Activated CD4-positive, alpha-beta T cell treated with anti-CD3 and anti-CD28 coated beads, Interleukin-2, amount 50 U/mL, for 1 hour (primary cell): ENCODE results near the gene CDIP1.
A peak's percentile ranks its signal among the peaks of the same experiment; 100 is the strongest.

Experiments
- DNase-seq: peaks from one replicate; pipeline ENCODE4 v3.0.0-alpha.2; 2020

The CDIP1 gene

GRCh38 chr16:4537376-4538343, 913 bp downstream of the CDIP1 start:
- no peak for DNase-seq

GRCh38 chr16:4536391-4537106, 2.0 kb downstream of the CDIP1 start:
- no peak for DNase-seq

DNA sequence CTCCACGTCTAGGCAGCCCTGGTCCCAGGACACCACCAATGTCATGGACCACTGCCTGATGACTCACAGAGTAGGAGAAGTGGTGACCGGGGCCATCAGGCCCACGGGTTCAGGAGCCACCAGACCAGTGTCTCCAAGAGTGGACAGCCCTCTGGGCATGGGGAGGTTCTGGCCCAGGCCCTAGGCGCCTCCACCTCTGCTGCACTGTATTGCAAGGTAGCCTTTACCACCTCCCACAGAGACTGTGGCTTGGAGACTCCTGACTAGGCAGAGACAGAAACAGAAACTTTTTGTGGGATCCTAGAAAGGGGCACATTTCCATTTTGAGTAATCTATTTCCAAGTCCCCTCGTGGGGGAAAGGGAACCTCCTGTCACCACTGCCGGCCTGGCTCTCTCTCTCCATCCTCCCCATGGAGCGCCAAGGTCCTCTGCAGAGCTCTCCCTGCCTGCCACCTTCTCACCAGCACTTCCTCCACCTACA, 2.9 kb downstream of the CDIP1 start:
- no peak for DNase-seq

DNA sequence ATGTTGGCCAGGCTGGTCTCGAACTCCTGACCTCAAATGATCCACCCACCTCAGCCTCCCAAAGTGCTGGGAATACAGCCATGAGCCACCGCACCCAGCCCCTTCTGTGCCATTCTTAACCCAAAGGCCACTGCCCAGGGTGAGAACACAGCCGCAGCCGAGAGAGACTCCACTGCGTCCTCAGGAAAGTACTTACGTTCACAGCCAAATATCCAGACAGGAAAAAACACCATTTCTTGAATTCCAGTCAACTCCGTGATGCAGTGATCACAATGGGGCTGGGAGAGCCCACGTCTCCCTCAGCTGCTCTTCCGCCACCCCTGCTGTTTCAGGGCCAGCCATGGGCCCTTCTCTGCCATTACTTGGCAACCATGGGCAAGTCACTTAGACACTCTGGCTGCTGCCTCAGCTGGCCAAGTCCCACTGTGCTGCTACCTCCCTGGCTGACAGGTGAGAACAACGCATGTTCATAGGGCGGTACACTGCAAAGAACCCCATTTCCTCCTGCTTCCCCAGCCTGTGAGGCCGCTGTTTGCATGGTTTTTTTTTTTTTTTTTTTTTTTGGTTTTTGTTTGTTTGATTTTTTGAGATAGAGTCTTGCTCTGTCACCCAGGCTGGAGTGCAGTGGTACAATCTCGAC, 4.3 kb downstream of the CDIP1 start:
- peak; percentile 16 for DNase-seq

GRCh38 chr16:4533490-4533889, 5.1 kb downstream of the CDIP1 start:
- no peak for DNase-seq

- DNase-seq: no peak
These were observed 6.3 kb downstream of the CDIP1 start for GRCh38 chr16:4532238-4532637.

DNA sequence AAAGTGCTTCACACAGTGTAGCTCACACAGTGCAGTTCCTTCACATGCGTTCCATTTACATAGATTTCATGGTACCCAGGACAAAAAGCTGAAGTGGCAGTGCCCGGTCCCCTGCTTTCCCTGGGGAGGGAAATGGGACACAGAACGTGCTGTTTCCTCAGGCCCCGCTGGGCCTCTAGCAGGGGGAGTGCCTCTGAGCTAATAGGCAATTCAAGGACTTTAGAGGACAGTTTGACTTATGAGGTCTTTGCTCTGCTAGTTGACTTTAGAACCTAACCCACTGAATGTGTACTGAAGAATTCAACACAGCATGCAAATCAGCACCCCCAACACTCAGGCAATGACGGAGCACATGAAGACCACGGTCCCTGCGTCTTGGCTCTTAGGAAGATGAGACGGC, 6.8 kb downstream of the CDIP1 start:
- DNase-seq: no peak

- no peak for DNase-seq
These were observed 9.2 kb downstream of the CDIP1 start for GRCh38 chr16:4529085-4530060.

DNA sequence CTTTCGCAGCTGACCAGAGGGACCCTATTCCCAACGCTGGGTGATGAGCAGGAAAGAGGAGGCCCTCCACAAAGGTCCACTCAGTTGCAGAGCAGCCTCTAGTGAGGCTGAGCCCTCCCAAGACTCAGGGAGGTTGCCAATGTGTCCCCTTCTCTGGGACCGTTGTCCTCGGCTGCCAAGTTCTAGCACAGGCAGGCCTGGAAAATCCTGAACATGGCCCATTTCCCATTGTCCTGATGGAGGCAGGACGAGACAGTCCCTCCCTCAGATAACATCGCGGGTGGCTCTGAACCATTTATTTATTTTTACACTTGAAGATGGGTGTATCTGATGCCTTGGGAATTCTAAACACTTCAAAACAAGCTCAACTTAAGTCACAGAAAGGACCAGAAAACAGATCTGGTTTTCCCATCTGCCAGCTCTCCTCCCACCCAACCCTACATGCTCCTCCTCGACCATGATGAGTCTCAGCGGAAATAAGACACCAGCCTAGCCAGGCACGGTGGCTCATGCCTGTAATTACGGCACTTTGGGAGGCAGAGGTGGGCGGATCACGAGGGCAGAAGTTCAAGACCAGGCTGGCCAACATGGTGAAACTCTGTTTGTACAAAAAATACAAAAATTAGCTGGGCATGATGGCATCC, 12.8 kb downstream of the CDIP1 start:
- no peak for DNase-seq

DNA sequence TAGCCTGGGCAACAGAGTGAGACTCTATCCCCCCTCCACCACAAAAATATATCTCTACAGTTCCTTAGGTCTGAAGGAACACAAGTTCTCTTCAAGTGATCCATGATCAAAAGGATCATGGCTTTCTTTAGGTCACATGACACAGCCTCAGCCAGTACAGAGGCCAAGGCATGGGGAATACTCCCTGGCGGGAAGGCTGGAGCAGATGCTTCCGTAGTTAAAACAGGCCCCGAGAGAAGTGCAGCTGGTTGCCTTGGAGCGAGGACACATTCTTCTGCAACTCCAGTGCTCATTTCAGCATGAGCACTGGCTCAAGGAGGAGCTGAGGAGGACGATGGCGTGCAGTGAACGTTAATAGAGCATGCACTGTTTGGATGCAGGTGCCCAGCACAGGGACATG, 13.5 kb downstream of the CDIP1 start:
- DNase-seq: no peak

DNA sequence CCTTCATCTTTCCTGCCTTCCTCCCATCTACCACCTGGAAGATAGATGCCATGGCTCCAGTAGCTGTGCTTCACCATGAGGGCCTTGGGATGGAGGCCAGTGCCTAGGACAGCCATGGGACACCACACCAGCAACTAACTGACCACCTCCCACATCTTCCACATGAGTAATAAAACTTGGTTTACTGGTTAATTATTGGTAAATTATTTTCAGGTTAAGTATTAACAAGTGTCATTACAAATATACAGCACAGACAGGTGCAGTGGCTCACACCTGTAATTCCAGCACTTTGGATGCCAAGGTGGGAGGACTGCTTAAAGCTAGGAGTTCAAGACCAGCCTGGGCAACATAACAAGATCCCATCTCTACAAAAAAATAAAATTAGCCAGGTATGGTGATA, 14.0 kb downstream of the CDIP1 start:
- DNase-seq: no peak

DNA sequence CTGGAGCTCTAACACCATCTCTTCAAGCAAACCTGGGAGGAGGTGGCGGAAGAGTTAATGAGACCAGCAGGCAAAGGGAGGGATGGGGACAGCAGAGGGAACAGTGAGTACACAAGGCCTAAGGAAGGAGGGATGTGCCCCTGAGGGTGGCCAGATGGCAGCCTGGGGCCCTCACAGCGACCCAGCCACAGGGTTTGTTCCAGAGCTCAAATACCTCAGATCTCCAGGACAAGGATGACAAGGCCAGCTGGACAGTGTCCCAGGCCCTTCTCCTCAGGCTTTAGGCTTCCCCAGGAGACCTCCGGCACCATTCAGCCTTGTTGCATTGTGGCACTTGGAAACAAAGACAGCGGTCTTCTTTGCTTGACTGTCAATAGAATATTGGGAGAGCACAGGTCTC, 14.9 kb downstream of the CDIP1 start:
- no peak for DNase-seq

GRCh38 chr16:4522051-4522581, 16.5 kb downstream of the CDIP1 start:
- DNase-seq: no peak

GRCh38 chr16:4520913-4521312, 17.7 kb downstream of the CDIP1 start:
- DNase-seq: no peak

GRCh38 chr16:4519274-4520058, 19.1 kb downstream of the CDIP1 start:
- DNase-seq: no peak

DNA sequence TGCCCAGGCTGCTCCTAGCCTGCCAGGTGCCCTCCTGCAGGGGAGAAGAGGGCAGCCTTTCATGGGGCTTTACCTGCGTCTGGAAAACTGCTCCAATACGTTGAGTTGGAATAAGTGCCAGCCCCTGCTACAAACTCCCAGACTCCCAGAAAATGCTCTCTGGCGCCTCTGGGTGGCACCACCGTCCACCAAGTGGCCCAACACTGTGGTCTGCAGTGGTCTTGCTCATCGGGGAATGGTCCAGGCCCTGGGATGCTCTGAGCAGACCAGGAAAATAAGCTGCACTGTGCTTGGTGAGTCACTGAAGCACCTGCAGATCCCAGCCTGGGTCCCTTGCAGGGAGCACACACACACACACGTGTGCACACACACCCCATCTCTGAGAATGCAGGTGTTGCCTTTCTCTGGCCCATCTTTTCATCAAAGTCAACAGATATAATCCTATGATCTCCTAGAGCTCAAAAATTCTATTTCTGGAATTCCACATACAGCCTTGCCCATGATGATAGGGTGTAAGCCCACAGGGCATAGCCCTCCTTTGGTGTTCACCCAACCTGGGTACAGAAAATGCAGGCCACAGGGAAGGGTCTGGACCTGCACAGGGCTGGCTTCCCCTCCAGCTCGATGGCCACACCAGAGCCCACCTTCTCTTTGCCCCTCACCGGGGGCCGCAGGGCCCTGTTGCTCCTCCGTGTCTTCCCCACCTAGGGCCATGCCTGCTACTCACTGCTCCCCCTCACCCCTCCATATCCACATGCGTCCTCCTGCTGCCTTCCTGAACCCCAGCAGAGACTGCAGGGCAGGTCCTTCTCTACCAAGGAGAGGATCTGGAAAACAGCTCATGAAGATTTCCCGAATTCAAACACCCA, 20.5 kb downstream of the CDIP1 start:
- no peak for DNase-seq

DNA sequence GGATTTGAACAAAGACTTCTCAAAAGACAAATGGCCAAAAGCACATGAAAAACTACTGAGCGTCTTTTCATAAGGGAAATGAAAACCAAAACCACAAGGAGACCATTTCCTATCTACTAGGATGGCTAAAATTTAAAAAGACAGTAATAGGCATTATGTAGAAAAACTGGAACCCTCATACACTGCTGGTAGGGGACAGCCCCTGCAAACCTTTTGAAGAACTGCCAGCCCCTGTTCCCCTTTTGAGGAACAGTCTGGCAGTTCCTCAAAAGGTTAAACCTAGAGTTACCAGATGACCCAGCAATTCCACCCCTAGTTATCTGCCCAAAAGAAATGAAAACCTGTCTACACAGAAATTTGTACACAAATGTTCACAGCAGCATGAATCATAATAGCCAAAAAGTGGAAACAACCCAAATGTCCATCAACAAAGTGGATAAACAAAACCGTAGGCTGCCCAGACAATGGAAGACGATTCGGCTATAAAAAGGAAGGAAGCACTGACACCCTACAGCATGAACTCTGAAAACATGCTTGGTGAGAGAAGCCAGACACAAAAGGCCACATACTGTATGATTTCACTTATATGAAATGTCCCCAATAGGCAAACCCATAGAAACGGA, 22.9 kb downstream of the CDIP1 start:
- no peak for DNase-seq

GRCh38 chr16:4514606-4515005, 24.0 kb downstream of the CDIP1 start:
- no peak for DNase-seq

DNA sequence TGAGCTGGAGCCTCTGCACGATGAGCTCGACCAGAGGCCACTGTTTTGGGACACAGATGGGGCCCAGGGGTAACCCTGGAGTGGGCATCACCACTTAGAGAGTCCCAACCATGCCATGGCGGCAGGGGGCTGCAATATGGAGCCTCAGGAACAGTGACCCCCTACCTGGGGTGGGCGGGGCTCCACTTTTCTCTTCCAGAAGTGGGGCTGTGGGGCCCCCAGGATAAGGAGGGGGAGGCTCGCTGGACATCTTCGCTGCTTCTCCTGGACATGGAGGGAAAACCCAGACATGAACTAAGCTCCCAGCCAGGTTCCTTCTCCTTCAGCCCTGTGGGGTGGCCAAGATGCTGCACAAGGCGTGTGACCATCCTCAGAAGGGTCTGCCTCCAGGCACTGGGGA, 24.7 kb downstream of the CDIP1 start:
- DNase-seq: no peak
